Skeletal muscle tissue (tissue), 4 donors: Measurements from ENCODE around the gene ATXN7. TPM values are rescaled to one million over a fixed set of nuclear protein-coding genes. Genes with fewer than 3 reads are reported as not detected.

Experiments used
- H3K27ac ChIP-seq: one replicate; pipeline ENCODE4 v1.7.0; 2013; ENCODE audit warnings: mild to moderate bottlenecking, low read depth, low read length, inconsistent platforms
- H3K27me3 ChIP-seq, 3 donors: one replicate each; pipeline ENCODE4 v1.7.0; 2013; ENCODE audit warnings: low read length in 3 of 3; ENCODE audit not compliant: control insufficient read depth in 3 of 3, insufficient read depth in 3 of 3
- H3K36me3 ChIP-seq, 3 donors: one replicate each; pipeline ENCODE4 v1.7.0; 2013; ENCODE audit warnings: low read length in 3 of 3; ENCODE audit not compliant: control insufficient read depth in 3 of 3, insufficient read depth in 3 of 3
- H3K4me1 ChIP-seq, 3 donors: one replicate each; pipeline ENCODE4 v1.7.0; 2013; ENCODE audit warnings: low read length in 3 of 3, mild to moderate bottlenecking in 3 of 3; ENCODE audit not compliant: control insufficient read depth in 3 of 3, insufficient read depth in 3 of 3
- H3K4me3 ChIP-seq, 3 donors: one replicate each; pipeline ENCODE4 v1.7.0; 2013; ENCODE audit warnings: low read length in 3 of 3
- H3K9ac ChIP-seq, 3 donors: one replicate each; pipeline ENCODE4 v1.7.0; 2013; ENCODE audit warnings: low read length in 3 of 3, mild to moderate bottlenecking in 3 of 3, moderate library complexity in 2 of 3, low read depth in 1 of 3
- H3K9me3 ChIP-seq, 3 donors: one replicate each; pipeline ENCODE4 v1.7.0; 2013; ENCODE audit warnings: low read length in 3 of 3; ENCODE audit not compliant: control insufficient read depth in 3 of 3
- total RNA-seq: library from RNA; depleted of rRNA; stranded (reverse); fragments of >200 nt; gene quantifications from one replicate; pipeline ENCODE4 v1.2.3, GENCODE V29; 2014
- donor health status: Osteomylitis.

ATXN7 gene
- total RNA-seq, 1 donor from 2014 or later, result 8.4 TPM

GRCh38 chr3:63900459-63900858, 36.8 kb downstream of the ATXN7 start:
- no peaks in the 10 kb centered on the region for H3K27me3 ChIP-seq
- no peak overlapping the region for H3K4me3 ChIP-seq
- peaks cover 3 to 8% (median 4%) of the 10 kb centered on the region in 3 donors for H3K36me3 ChIP-seq
- H3K9me3 ChIP-seq, result no peaks in the 10 kb centered on the region
- H3K27ac ChIP-seq, result no peak overlapping the region
- H3K9ac ChIP-seq, result no peak overlapping the region
- H3K4me1 ChIP-seq, result peaks cover 0 to 3% (median 3%) of the 10 kb centered on the region in 3 donors

DNA sequence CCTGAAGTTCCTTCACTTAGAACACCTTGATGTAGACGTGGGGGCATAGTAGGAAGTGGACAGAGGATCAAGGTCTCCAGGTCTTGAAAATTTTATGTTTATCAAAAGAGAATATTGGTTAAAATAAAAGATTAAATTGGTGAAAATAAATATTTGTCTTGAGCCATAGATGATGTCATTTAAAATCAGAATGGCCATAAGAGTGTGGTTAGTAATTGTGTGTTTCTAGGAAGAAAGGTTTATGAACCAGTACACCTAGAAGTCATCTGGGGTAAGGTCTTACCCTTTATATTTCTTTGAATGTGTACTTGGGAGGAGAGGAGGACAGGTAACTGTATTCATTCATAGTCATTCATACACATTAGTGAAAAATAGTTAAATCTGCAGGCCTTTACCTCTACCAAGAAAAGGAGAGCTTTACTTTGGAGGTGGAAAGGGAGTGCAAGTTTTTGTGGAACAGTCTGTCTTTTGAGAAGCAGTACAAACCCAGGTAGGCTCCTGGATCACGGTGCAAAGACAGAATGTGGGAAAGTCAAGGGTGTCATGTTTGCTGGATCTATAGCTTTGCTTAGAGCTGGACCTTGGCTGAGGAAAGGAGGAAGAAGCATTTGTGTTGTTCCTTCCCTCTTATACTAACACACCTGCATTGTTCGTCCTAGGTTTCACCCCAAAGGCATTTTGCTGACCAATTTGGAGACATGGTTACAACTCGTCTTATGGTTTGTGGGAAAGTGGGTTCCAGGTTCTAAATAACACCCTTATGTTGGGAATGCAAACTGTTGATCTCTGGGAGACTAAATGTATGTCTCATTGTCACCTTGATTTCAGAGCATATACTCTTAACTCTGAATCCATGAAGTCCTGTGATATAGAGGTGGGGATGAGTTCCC, 42.3 kb downstream of the ATXN7 start:
- Histone ChIP-seq H3K9me3 (no peaks in the 10 kb centered on the region), H3K36me3 (peaks cover 0 to 6% (median 0%) of the 10 kb centered on the region in 3 donors), H3K27me3 (no peaks in the 10 kb centered on the region), H3K4me1 (peaks cover 0 to 4% (median 3%) of the 10 kb centered on the region in 3 donors), H3K9ac (no peak overlapping the region), H3K27ac (no peak overlapping the region), H3K4me3 (no peak overlapping the region)

DNA sequence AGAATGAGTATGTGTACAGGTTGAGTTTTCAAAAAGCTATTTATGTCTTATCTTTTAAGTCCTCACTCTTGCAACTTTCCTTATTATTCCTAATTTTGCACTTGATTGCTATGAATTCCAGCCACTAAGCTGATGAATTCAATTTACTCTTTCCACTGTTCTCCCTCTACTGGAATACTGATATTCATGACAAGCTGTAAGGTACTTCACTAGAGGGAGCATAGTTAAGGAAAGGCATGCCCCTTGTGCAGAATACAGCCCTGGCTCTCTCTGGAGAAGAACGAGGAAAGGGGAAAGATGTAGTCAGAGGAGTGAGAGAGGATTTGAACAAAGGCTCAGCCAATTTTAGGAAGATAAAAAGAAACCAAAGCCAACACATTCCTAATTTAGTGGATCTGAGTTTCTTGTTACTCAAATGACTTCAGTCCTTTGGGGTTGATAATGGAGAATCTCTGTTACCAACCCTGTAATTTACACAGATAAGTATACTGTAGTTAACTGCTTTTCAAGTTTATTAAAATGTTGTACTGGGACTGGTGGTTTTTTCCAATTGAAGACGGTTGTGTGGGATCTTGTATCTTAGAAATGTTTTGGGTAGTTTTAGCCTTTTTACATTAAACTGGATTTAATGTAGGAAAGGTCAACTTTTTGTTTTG, 44.5 kb downstream of the ATXN7 start:
- Histone ChIP-seq H3K36me3 (peaks cover 0 to 6% (median 0%) of the 10 kb centered on the region in 3 donors), H3K27ac (no peak overlapping the region), H3K9me3 (no peaks in the 10 kb centered on the region), H3K4me1 (peaks cover 7 to 14% (median 12%) of the 10 kb centered on the region in 3 donors), H3K27me3 (no peaks in the 10 kb centered on the region), H3K4me3 (no peak overlapping the region), H3K9ac (no peak overlapping the region)

GRCh38 chr3:63908776-63909175, 45.1 kb downstream of the ATXN7 start:
- H3K4me3 ChIP-seq, result no peak overlapping the region

DNA sequence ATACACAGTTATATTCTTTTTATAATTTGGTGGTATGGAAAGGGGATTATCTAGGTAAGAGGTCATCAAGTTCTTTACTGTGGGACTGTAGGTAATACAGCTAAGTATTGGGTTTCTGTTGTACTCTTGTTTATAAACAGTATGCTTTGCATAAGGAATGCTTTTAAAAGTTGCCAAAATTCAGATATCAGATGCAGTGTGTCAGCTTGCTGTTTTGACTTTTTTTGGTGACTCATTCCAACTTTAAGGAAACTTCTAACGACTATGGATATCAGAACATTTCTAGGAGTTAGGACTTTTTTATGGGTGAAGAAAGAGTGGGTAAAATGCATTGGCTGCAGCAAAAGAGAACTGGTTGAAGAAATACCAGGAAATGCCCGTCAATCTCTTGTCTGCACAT, 45.8 kb downstream of the ATXN7 start:
- H3K4me1 ChIP-seq, result peaks cover 15 to 22% (median 20%) of the 10 kb centered on the region in 3 donors
- H3K9me3 ChIP-seq, result no peaks in the 10 kb centered on the region
- H3K27ac ChIP-seq, result no peak overlapping the region
- H3K9ac ChIP-seq, result no peak overlapping the region
- peaks cover 0 to 4% (median 0%) of the 10 kb centered on the region in 3 donors for H3K36me3 ChIP-seq
- no peak overlapping the region for H3K4me3 ChIP-seq
- H3K27me3 ChIP-seq, result no peaks in the 10 kb centered on the region

More at GRCh38 chr3:63908776-63909175, 45.1 kb downstream of the ATXN7 start:
- no peak overlapping the region for H3K27ac ChIP-seq
- H3K9ac ChIP-seq, result no peak overlapping the region
- H3K9me3 ChIP-seq, result no peaks in the 10 kb centered on the region
- no peaks in the 10 kb centered on the region for H3K27me3 ChIP-seq
- H3K36me3 ChIP-seq, result peaks cover 0 to 6% (median 0%) of the 10 kb centered on the region in 3 donors
- peaks cover 13 to 20% (median 15%) of the 10 kb centered on the region in 3 donors for H3K4me1 ChIP-seq

GRCh38 chr3:63910001-63910400, 46.3 kb downstream of the ATXN7 start:
- peaks cover 15 to 22% (median 21%) of the 10 kb centered on the region in 3 donors for H3K4me1 ChIP-seq
- no peak overlapping the region for H3K27ac ChIP-seq
- H3K4me3 ChIP-seq, result no peak overlapping the region
- no peaks in the 10 kb centered on the region for H3K9me3 ChIP-seq
- H3K9ac ChIP-seq, result no peak overlapping the region
- H3K36me3 ChIP-seq, result peaks cover 0 to 4% (median 0%) of the 10 kb centered on the region in 3 donors
- no peaks in the 10 kb centered on the region for H3K27me3 ChIP-seq

DNA sequence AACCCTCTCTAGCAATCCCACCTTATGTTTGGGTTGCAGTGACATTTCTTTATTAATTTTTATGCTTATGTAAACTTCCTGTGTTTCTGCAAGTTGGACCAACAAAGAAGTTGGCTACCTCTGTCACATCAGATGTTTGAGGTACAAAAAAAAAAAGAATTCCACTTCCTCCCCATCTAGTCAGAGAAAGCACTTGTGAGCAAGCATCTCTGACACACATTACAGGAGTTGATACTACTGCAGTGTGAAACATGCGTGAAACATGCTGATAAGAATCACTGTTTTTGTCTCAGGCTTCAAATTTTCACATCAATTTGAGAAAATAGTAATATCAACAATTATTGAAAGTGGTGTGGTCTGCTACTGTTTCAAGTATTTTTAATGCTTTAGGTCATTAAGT, 47.2 kb downstream of the ATXN7 start:
- Histone ChIP-seq H3K9me3 (no peaks in the 10 kb centered on the region), H3K36me3 (peaks cover 0 to 3% (median 2%) of the 10 kb centered on the region in 3 donors), H3K4me3 (peak overlapping the region in 2 of 3 donors; percentile 71 to 78), H3K9ac (peak overlapping the region in 2 of 3 donors; percentile 76 to 85), H3K27me3 (no peaks in the 10 kb centered on the region), H3K27ac (peak overlapping the region; percentile 90), H3K4me1 (peaks cover 15 to 22% (median 21%) of the 10 kb centered on the region in 3 donors)

DNA sequence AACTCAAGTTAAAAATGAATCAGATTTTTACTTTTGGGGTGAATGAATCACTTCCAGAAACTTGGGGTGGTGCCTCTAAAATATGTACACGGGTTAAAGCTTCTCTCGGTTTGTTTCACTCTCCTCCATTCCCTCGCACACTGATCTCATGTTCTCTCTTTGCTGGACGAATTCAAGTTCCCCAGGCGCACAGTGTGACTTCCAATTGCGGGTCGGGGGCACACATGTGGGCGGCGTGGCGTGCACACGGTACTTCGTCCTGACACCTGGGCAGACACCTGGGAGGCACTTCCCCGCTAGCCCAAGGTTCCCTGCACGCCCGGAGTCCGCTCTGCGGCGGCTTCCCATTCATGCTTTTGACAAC, 47.8 kb downstream of the ATXN7 start:
- H3K4me1 ChIP-seq, result peaks cover 15 to 22% (median 21%) of the 10 kb centered on the region in 3 donors
- H3K36me3 ChIP-seq, result peaks cover under 1 to 8% (median 2%) of the 10 kb centered on the region in 3 donors
- peak overlapping the region; percentile 71 to 85 (median 78) for H3K4me3 ChIP-seq
- H3K9me3 ChIP-seq, result no peaks in the 10 kb centered on the region
- H3K27me3 ChIP-seq, result no peaks in the 10 kb centered on the region
- peak overlapping the region; percentile 90 for H3K27ac ChIP-seq
- peak overlapping the region; percentile 36 to 85 (median 76) for H3K9ac ChIP-seq

DNA sequence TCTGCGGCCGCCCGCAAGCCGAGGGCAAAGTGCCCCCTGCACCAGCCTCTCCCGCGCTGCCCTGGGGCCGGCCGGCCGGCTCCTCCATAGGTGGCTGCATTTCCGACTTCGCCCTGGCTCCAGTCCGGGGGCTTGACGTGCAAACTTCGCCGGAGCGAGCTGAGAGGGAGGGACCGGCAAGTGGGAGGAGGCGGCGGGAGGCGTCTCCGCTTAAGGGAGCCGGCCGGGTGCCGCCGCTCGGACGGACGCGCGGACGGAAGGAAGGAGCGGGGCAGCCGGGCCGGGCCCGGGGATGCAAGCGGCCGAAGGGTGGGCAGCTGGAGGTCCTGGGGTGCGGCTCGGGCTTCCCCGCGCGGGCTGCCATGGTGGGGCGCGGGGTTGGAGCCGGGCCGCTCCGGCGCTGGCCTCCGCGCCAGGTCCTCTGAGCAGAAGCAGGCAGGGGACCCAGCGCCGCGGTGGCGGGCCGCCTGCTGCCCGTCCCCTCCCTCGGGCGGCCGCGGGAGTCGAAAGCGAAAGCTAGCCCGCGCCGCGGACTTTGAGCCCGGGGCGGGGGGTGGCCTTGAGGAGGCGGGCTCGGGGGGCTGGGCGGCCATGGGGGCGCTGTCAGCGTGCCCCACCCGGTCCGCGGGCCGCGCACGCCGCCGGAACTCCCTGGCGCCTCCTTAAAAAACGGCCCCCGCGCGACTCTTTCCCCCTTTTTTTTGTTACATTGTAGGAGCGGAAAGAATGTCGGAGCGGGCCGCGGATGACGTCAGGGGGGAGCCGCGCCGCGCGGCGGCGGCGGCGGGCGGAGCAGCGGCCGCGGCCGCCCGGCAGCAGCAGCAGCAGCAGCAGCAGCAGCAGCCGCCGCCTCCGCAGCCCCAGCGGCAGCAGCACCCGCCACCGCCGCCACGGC, 48.5 kb downstream of the ATXN7 start, which contains the start of gene SCAANT1:
Gene SCAANT1, minus strand, starts transcription at position 511 of the 895 bp plus-strand sequence.
- H3K27ac ChIP-seq, result peak within 1 kb of the TSS; percentile 90
- no peaks in the 10 kb centered on the region for H3K9me3 ChIP-seq
- H3K4me1 ChIP-seq, result peaks cover 15 to 22% (median 21%) of the 10 kb centered on the region in 3 donors
- peak within 1 kb of the TSS; percentile 73 to 85 (median 76) for H3K9ac ChIP-seq
- peaks cover 3 to 11% (median 5%) of the 10 kb centered on the region in 3 donors for H3K36me3 ChIP-seq
- peak within 1 kb of the TSS; percentile 73 to 85 (median 78) for H3K4me3 ChIP-seq
- no peaks in the 10 kb centered on the region for H3K27me3 ChIP-seq
